Fibroblast of villous mesenchyme (primary cell): Measurements from ENCODE around the gene FSCN2. TPM values are rescaled to one million over a fixed set of nuclear protein-coding genes. Genes with fewer than 3 reads are reported as not detected.

Experiments used
- DNase-seq: peaks from one replicate; pipeline ENCODE4 v3.0.0-alpha.2; 2010; ENCODE audit warnings: low read depth
- H3K4me3 ChIP-seq: 2 replicates; pipeline ENCODE4 v1.5.1; 2011; ENCODE audit warnings: low read depth, mild to moderate bottlenecking, low read length
- total RNA-seq: library from RNA; depleted of rRNA; stranded (reverse); fragments of >200 nt; gene quantifications from 2 replicates; pipeline ENCODE4 v1.2.3, GENCODE V29; 2012
- TF ChIP-seq, protein P1 (sequence below): IDR thresholded peaks from 2 replicates; pipeline ENCODE4 v1.5.1; 2012; ENCODE audit warnings: low read depth, mild to moderate bottlenecking, low read length; ENCODE audit not compliant: insufficient read depth

The FSCN2 gene
- total RNA-seq, 1 donor, result 1.7 TPM

DNA sequence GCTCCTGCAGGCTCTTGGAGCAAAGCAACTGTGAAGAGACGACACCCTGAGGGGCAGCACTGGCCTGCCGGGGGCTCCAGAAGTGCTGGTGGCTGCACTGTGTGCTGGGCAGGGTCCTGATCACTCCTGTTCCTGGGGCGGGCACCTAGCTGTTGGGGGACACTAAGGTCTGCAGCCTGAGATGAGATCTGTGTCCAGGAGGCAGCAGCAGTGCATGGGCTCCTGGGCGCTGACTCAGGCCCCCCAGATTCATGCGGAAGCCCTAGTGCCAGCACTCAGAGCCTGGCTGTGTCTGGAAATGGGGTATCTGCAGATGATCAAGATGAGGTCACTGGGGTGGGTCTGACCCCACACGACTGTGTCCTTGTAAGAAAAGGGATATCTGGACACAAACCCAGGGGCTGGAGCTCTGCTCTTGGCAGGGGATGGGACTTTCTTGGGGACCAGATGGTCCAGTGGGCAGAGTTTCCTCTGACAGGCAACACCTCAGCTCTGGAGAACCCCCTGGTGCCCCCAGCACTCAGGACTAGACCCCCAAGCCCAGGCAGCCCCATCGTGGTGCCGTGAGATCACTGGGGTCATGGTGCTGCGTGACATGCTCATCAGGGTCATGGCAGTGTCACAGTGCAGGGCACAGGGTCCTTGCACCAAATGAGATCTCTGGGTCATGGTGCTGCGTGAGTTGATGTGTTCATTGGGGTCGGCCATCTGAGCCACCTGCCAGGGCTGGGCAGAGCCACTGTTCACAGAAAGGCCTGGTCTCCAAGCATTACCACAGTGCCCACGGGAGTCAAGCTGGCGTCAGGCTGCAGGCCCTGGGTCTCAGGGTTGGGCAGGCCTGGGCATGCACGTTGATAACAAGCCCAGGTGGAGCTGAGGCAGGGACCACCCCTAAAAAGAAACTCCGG is 14.5 kb downstream of the FSCN2 start:
- TF ChIP-seq, protein P1, sequence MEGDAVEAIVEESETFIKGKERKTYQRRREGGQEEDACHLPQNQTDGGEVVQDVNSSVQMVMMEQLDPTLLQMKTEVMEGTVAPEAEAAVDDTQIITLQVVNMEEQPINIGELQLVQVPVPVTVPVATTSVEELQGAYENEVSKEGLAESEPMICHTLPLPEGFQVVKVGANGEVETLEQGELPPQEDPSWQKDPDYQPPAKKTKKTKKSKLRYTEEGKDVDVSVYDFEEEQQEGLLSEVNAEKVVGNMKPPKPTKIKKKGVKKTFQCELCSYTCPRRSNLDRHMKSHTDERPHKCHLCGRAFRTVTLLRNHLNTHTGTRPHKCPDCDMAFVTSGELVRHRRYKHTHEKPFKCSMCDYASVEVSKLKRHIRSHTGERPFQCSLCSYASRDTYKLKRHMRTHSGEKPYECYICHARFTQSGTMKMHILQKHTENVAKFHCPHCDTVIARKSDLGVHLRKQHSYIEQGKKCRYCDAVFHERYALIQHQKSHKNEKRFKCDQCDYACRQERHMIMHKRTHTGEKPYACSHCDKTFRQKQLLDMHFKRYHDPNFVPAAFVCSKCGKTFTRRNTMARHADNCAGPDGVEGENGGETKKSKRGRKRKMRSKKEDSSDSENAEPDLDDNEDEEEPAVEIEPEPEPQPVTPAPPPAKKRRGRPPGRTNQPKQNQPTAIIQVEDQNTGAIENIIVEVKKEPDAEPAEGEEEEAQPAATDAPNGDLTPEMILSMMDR, result no peak
- no peak overlapping the region for H3K4me3 ChIP-seq
- DNase-seq, result no peak

DNA sequence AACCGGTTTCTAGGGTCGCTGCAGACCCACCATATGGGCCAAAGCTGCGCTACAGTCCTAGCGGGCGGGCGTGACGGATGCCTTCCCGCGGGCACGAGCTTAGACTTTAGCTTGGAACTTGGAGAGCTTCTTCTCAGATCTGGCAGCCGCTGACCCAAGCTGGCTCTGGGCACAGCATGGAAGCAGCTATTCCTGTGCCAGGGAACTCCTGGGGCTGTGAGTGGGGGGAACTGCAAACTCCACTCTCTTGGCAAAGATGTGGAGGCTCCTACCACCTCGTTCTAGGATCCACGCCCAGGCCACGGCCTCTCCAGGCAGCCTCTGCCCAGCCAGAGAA is 15.1 kb downstream of the FSCN2 start:
- no peak overlapping the region for H3K4me3 ChIP-seq
- DNase-seq, result no peak
- TF ChIP-seq, protein P1, result no peak

DNA sequence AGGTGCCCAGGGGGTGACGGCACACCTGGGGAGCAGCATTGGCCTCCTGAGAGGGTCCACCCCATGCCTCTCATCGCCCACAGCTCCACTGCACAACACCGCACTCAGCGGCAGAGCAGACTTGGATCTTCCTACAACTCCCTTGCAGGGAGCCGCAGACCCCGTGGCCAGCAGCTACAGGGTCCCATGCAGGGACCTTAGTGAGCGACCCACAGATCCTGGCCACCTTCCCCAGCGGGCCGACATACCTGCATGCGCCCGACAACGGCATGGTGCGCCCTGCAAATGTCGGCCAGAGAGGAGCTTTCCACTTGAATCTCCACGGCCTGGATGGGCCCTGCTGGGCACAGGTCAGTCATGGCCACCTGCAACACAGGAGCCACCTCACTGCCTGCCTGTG is 15.6 kb downstream of the FSCN2 start:
- DNase-seq, result no peak
- no peak overlapping the region for H3K4me3 ChIP-seq
- TF ChIP-seq, protein P1, result no peak

DNA sequence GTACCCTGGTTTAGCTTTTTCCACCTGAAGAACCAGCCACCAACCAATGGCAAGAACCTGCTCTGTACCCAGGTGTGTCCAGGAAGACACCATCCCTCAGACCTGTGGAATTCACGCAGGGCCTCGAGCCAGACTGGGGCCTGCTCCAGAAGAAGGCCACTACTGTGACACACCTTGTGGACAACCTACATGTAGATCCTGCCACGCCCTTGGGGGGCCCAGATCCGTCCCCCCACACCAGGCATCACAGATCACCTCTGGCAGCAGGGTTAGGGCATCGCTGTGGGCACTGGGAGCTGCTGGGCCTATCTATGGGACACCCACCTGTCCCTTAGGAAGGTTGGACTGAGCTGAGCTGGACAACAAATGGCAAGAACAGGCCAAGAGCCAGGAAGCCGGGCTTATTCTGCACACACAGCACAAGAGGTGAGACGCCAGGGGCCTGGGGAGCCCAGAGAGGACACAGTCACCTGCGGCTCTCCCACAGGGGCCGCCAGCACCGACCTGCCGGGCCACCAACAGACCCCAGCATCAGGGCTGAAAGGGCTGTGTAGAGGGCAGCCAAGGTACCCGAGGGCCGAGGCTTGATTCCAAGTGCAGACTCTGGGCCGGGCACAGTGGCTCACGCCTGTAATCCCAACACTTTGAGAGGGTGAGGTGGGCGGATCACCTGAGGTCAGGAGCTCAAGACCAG is 16.3 kb downstream of the FSCN2 start:
- no peak overlapping the region for H3K4me3 ChIP-seq
- TF ChIP-seq, protein P1, result no peak
- no peak for DNase-seq

DNA sequence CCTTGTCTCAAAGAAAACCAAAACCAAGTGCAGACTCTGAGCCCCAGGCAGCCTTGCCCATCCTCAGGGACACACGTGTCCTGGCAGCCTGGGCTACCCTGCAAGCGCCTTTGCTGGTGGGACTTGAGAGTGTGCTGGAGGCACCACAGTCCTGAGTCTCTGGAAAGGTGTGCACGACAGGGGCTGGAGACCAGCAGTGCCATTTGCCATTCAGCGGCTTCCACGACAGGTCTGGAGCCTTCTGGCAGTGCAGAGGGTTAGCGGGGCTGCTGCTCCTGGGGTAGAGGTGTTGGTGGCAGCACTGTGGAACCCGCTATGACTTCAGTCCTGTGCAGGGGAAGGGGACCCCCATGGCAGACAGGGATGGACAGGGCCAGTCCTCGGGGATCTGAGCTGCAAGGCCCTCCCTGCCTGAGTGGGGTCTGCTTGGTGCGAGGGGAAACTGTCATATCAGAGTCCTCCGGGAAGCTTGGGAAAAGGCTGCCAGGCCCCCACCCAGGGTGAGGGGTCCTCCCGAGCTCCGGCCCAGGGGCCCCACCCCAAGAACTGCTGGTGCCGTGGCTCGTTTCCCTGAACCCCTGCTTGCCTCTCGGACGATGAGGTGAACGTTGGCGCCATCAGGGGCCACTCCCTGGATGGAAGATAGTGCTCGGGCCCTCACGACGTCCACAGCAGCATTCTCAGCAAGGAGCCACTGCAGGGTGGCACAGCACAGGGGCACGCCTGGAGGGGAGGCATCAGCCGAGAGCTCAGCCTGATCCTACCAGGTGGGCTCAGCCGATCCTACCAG is 17.2 kb downstream of the FSCN2 start:
- DNase-seq, result no peak
- H3K4me3 ChIP-seq, result no peak overlapping the region
- TF ChIP-seq, protein P1, result no peak

DNA sequence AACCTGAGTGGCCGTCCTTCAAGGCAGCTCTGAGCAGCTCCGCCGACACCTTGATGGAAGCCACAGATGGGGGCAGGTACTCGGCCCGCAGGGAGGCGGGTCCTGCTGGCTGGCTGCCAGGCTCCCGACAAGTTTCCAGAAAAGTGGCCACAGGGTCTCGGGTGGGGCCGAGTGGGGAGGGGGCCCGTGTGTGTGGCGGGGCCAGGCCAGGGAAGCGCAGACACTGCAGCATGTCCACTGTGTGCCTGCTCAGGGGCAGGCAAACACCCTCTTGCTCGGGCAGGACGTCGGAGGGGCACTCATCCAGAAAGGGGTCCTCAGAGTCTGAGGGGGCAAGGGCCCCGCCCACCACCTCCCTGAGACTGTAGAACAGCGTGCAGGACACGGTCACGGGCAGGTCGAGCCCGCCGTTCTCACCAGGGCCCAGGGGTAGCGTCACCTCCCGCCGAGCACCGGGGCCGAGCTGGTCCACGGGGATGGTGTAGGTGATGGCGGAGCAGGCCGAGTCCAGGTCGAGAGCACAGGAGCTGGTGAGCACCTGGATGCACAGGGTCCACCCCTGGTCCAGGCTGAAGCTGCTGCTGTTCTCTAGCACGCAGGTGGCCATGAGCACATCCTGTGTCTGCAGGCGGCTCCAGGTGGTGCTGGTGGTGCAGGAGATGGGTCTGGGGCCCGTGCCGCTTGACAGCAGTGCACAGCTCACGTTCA is 18.9 kb downstream of the FSCN2 start:
- H3K4me3 ChIP-seq, result no peak overlapping the region
- TF ChIP-seq, protein P1, result no peak
- DNase-seq, result no peak
